Hematopoietic multipotent progenitor cell treated with erythropoietin and hydrocortisone succinate and interleukin-3 and kit ligand, for 8 days (in vitro differentiated cells): ENCODE measurements around the gene CD8B.
A peak's percentile ranks its signal among the peaks of the same experiment; 100 is the strongest.

Experiments used
- DNase-seq: peaks from one replicate; pipeline ENCODE4 v3.0.0-alpha.2; 2015

Gene CD8B

GRCh38 chr2:86794861-86795260, 66.8 kb downstream of the CD8B start:
- no peak for DNase-seq

GRCh38 chr2:86793752-86794151, 67.9 kb downstream of the CD8B start:
- DNase-seq, result no peak

- DNase-seq, result no peak
Measured at GRCh38 chr2:86791573-86791972, 70.1 kb downstream of the CD8B start.

- no peak for DNase-seq
Measured at GRCh38 chr2:86790676-86791572, 70.8 kb downstream of the CD8B start, which contains the start of gene CD8A. Gene CD8A (minus strand): TSS chr2:86790913. CDS start chr2:86790825, 88 bp downstream.

GRCh38 chr2:86790134-86790675, 71.5 kb downstream of the CD8B start:
- no peak for DNase-seq

- no peak for DNase-seq
Measured at GRCh38 chr2:86789687-86790133, 72.0 kb downstream of the CD8B start.

- no peak for DNase-seq
Measured at GRCh38 chr2:86788881-86789686, 72.6 kb downstream of the CD8B start.

- DNase-seq, result no peak
Measured at GRCh38 chr2:86788165-86788564, 73.5 kb downstream of the CD8B start.

- DNase-seq, result peak; percentile 26
Measured at GRCh38 chr2:86787736-86788135, 74.0 kb downstream of the CD8B start.

GRCh38 chr2:86786001-86786536, 75.6 kb downstream of the CD8B start:
- no peak for DNase-seq

- no peak for DNase-seq
Measured at GRCh38 chr2:86785456-86785855, 76.2 kb downstream of the CD8B start.

- DNase-seq, result no peak
Measured at GRCh38 chr2:86783615-86784339, 77.9 kb downstream of the CD8B start.

- no peak for DNase-seq
Measured at GRCh38 chr2:86782748-86783147, 78.9 kb downstream of the CD8B start.

- DNase-seq, result no peak
Measured at GRCh38 chr2:86781363-86781762, 80.3 kb downstream of the CD8B start.

- no peak for DNase-seq
Measured at GRCh38 chr2:86779971-86780370, 81.7 kb downstream of the CD8B start.

- DNase-seq, result no peak
Measured at GRCh38 chr2:86778957-86779356, 82.7 kb downstream of the CD8B start.

GRCh38 chr2:86776532-86776931, 85.2 kb downstream of the CD8B start:
- DNase-seq, result no peak

GRCh38 chr2:86775338-86775737, 86.3 kb downstream of the CD8B start:
- DNase-seq, result no peak

- no peak for DNase-seq
Measured at GRCh38 chr2:86774862-86775261, 86.8 kb downstream of the CD8B start.

GRCh38 chr2:86772611-86773010, 89.1 kb downstream of the CD8B start:
- no peak for DNase-seq

- DNase-seq, result no peak
Measured at GRCh38 chr2:86770816-86771301, 90.8 kb downstream of the CD8B start.

- no peak for DNase-seq
Measured at GRCh38 chr2:86769838-86770237, 91.8 kb downstream of the CD8B start.
